Lung (tissue), 12 donors: Measurements from ENCODE around the gene KDM5B. TPM values are rescaled to one million over a fixed set of nuclear protein-coding genes. Genes with fewer than 3 reads are reported as not detected.

Source experiments
- ATAC-seq: fragments of 200-7000 bp; cut with Tn5 transposase; one replicate; pipeline ENCODE4 v1.9.1; 2020; ENCODE audit warnings: moderate number of reproducible peaks; ENCODE audit not compliant: insufficient read depth, low FRiP score
- DNase-seq, 3 donors: peaks; one replicate each; pipeline ENCODE4 v3.0.0-alpha.2; 2013 to 2017
- H3K27ac ChIP-seq, 2 donors: one replicate each; pipeline ENCODE4 v1.5.1; 2013; ENCODE audit warnings: mild to moderate bottlenecking in 2 of 2, moderate library complexity in 2 of 2, control low read depth in 1 of 2, inconsistent platforms in 1 of 2, low read depth in 1 of 2, low read length in 1 of 2
- H3K27me3 ChIP-seq, 3 donors: one replicate each; pipeline ENCODE4 v1.5.1; 2013; ENCODE audit warnings: low read length in 2 of 3; ENCODE audit not compliant: control insufficient read depth in 3 of 3, insufficient read depth in 3 of 3
- H3K36me3 ChIP-seq, 4 donors: one replicate each; pipeline ENCODE4 v1.5.1; 2013; ENCODE audit warnings: low read length in 4 of 4, mild to moderate bottlenecking in 1 of 4, moderate library complexity in 1 of 4; ENCODE audit not compliant: control insufficient read depth in 4 of 4, insufficient read depth in 4 of 4
- H3K4me1 ChIP-seq, 5 donors: one replicate each; pipeline ENCODE4 v1.5.1; 2013; ENCODE audit warnings: low read length in 5 of 5, mild to moderate bottlenecking in 2 of 5, moderate library complexity in 1 of 5; ENCODE audit not compliant: control insufficient read depth in 5 of 5, insufficient read depth in 5 of 5
- H3K4me3 ChIP-seq: one replicate; pipeline ENCODE4 v1.5.1; 2013; ENCODE audit warnings: mild to moderate bottlenecking, control low read depth, moderate library complexity
- H3K9ac ChIP-seq, 2 donors: one replicate each; pipeline ENCODE4 v1.5.1; 2013; ENCODE audit warnings: low read length in 2 of 2, control low read depth in 1 of 2; ENCODE audit not compliant: insufficient read depth in 1 of 2
- H3K9me3 ChIP-seq, 4 donors: one replicate each; pipeline ENCODE4 v1.5.1; 2013; ENCODE audit warnings: low read length in 3 of 4, mild to moderate bottlenecking in 1 of 4, moderate library complexity in 1 of 4; ENCODE audit not compliant: control insufficient read depth in 4 of 4, insufficient read depth in 3 of 4
- WGBS, 2 donors: extraction: QIAGEN DNeasy Blood & Tissue Kit; methylation state at CpG; one replicate each; pipeline ENCODE4 v1.1.7; 2013; 5-methylcytosine and 5-hydroxymethylcytosine counted together
- polyA plus RNA-seq, 2 donors: library from polyadenylated mRNA; stranded (reverse); fragments of 200-250 nt; gene quantifications; one replicate each; pipeline ENCODE4 v1.2.1, GENCODE V29; 2013
- total RNA-seq, 2 donors: library from RNA; depleted of rRNA in 1 of 2; stranded (reverse); fragments of >200 nt in 1 of 2; gene quantifications; one replicate each; pipeline ENCODE4 v1.2.1, GENCODE V29; 2014 to 2021
- TF ChIP-seq, protein P1 (sequence below): IDR thresholded peaks from 2 replicates; pipeline ENCODE4 v1.5.1; 2012; ENCODE audit warnings: mild to moderate bottlenecking; ENCODE audit errors: control extremely low read depth, extremely low read depth
- donor health status: control.
- donor health status: control.
- donor health status: Bipolar disorder and iron deficiency.
- donor health status: healthy.
- donor health status: DM: yes; HTN: yes; CAD: no.

Gene KDM5B
- total and polyA plus RNA-seq, 4 donors = 11.2 to 247 (median 31.6) TPM

DNA sequence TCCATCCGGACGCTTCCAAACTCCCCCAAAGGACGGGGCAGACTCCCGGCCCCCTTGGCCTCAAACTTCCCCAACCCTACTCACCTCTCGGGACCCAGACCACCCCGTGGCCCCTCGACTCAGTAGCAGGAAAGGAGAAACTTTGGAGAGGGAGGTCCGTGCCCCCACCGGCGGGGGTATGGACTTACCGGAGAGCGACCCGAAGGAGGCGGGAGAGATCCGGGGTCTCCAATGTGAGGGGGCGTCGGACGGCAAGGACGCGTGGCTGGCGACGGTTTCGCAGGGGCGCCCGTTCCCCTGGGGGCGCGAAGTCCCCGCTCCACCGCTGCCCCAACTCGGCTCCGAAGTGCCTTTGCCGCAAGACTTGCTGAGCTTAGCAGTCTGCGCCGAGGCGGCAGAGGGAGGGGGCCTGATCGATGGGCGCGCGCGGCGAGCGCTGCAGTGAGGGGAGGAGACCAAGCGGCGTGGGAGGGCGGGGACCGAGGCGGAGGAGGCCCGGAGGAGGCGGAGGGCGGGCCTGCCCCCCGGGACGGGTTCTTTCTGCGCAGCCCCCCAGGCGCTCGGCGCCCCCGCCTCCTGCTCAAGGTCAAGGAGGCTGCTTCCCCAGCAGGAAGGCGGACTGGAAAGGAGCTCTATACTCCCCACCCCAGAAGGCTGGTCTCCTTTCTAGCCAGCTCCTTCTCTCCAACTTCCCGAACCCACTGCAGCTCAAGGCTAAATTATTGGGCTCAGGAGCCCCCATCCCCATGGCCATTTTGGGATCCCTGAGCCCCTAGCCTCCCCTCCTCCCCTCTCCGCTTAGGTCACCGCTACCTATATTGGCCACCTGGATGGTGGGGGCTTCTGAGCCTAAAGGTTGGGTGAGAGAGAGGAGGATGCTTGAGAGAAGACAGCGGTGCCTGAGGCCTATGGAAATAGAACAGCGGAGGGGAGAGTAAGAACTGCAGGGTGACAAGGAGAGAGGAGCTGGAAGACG is 97.9 kb downstream of the KDM5B start, which contains the start of gene SYT2:
SYT2 (minus strand) TSS at position 385 of the 976 bp plus-strand sequence. CDS start 104,682 bp downstream, outside the sequence.
- H3K4me3 ChIP-seq = no peak within 1 kb of the TSS
- H3K27ac ChIP-seq = no peak within 1 kb of the TSS
- TF ChIP-seq, protein P1, sequence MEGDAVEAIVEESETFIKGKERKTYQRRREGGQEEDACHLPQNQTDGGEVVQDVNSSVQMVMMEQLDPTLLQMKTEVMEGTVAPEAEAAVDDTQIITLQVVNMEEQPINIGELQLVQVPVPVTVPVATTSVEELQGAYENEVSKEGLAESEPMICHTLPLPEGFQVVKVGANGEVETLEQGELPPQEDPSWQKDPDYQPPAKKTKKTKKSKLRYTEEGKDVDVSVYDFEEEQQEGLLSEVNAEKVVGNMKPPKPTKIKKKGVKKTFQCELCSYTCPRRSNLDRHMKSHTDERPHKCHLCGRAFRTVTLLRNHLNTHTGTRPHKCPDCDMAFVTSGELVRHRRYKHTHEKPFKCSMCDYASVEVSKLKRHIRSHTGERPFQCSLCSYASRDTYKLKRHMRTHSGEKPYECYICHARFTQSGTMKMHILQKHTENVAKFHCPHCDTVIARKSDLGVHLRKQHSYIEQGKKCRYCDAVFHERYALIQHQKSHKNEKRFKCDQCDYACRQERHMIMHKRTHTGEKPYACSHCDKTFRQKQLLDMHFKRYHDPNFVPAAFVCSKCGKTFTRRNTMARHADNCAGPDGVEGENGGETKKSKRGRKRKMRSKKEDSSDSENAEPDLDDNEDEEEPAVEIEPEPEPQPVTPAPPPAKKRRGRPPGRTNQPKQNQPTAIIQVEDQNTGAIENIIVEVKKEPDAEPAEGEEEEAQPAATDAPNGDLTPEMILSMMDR = no peak
- H3K27me3 ChIP-seq = peaks cover 2 to 27% (median 7%) of the 10 kb centered on the region in 3 donors
- peaks cover 0 to 17% (median 0%) of the 10 kb centered on the region in 5 donors for H3K4me1 ChIP-seq
- WGBS, 2 donors = 5 to 6% methylated on average over 56 to 64 of the region's 64 CpGs
- no peak for ATAC-seq
- H3K9me3 ChIP-seq = peaks cover 0 to 2% (median 0%) of the 10 kb centered on the region in 4 donors
- no peak within 1 kb of the TSS for H3K9ac ChIP-seq
- no peaks in the 10 kb centered on the region for H3K36me3 ChIP-seq
- peak; percentile 75 to 84 (median 83) for DNase-seq

DNA sequence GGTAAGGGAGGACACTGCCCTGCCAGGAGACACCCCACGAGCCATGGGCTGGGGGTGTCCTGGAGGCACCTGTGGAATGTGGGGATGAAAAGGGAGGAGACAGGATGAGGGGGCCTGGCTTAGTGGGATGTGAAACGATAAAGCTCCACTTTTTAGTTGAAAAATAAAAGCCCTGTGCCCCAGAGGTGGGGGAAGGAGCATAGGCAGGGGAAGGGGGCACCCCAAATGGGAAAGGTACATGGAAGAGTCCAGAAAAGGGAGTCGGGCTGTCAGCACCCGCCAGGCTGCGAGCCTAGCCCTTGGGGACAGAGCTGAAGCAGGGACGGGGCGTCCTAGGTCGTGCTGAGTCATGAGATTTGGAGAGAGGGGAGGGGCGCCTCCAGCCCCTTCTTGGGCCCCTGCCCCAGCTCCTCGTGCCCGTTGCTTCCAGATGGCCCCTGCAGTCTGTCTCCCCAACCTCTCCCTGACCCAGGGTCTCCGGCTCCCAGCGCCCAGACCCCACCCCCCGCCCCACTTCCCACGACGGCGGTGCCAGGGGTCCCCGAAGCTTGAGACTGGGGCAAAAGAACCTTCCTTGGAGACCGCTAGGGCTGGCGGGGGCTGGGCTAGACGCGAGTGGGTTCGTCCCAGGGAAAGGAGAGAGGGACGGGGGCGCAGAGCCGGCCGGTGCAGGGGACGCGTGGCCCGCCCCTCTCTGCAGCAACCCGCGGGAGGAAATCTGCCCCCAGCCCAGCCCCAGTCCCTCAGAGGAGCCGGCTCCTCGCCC is 98.8 kb downstream of the KDM5B start:
- Histone ChIP-seq H3K27ac (no peak overlapping the region), H3K4me3 (no peak overlapping the region), H3K9me3 (peaks cover 0 to 2% (median 0%) of the 10 kb centered on the region in 4 donors), H3K36me3 (no peaks in the 10 kb centered on the region), H3K27me3 (peaks cover 2 to 27% (median 7%) of the 10 kb centered on the region in 3 donors), H3K9ac (no peak overlapping the region), H3K4me1 (peaks cover 0 to 17% (median 0%) of the 10 kb centered on the region in 5 donors)
- DNase-seq = peak in 1 of 3 donors; percentile 17
- ATAC-seq = no peak
- TF ChIP-seq, protein P1 = no peak
- WGBS, 2 donors = 2 to 5% methylated on average over 34 of the region's 34 CpGs

DNA sequence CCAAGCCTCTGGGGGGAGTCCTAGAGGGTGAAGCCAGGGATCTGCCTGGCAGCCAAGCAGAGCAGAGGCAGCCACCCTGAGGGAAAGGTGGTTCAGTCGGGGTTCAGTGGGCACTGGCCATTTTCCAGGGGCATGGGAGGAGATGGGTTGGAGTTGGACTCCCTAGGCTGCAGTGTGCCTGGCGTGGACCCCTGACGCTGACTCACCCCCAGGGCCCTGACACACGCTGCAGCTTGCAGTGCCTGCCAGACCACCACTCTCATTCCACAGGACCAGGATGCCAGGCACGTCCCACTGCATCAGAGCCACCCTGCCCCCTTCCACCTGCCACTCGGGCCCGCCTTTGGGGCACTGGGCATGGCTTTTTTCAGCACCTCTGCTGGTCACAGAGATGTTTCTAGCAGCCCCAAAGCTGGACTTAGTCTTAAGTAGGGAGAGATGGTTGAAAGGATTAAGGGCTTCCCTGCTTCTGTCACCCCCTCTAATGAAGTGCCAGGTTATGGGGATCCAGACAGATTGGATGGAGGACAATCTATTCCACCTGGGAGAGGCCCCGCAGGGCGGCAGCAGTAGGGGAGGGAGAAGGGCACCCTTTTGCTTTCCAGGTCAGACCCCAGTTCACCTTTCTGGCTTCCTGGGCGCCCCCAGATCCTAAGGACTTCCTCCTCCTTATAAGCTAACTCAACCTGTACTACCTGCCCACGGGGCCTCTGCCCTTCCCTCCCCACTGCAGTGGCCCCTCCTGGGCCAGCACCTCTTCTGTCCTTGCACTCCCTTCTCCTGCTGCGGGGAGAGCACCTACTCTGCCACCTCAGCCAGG is 99.6 kb downstream of the KDM5B start:
- H3K4me3 ChIP-seq = no peak overlapping the region
- H3K36me3 ChIP-seq = no peaks in the 10 kb centered on the region
- peaks cover 0 to 17% (median 0%) of the 10 kb centered on the region in 5 donors for H3K4me1 ChIP-seq
- no peak overlapping the region for H3K9ac ChIP-seq
- peaks cover 2 to 29% (median 7%) of the 10 kb centered on the region in 3 donors for H3K27me3 ChIP-seq
- WGBS, 2 donors = 58 to 61% methylated on average over 12 of the region's 12 CpGs
- peaks cover 0 to 2% (median 0%) of the 10 kb centered on the region in 4 donors for H3K9me3 ChIP-seq
- no peak overlapping the region for H3K27ac ChIP-seq
- ATAC-seq = no peak
- TF ChIP-seq, protein P1 = no peak
- DNase-seq = no peak
